ENCODE results near the gene TMEM9B.
A peak's percentile ranks its signal among the peaks of the same experiment; 100 is the strongest.
"Not testable (repeated sequence)": the region's sequence is repeated elsewhere in the genome, so short reads cannot be mapped to it uniquely, and the experiment has no call there.

The TMEM9B gene

GRCh38 chr11:8964324-8965320 is at the start of gene TMEM9B:
TMEM9B (minus strand) TSS chr11:8964442; CDS start chr11:8964313, 129 bp downstream.
- peak; percentile 80 to 89 for DNase-seq

GRCh38 chr11:9013373-9013772 is 49.1 kb upstream of the TMEM9B start:
- no peak for DNase-seq

- not testable (repeated sequence) for DNase-seq
Measured at GRCh38 chr11:9009538-9009937, 45.3 kb upstream of the TMEM9B start.

GRCh38 chr11:9008661-9009060 is 44.4 kb upstream of the TMEM9B start:
- no peak for DNase-seq

- no peak for DNase-seq
Measured at GRCh38 chr11:9008011-9008550, 43.8 kb upstream of the TMEM9B start.

DNA sequence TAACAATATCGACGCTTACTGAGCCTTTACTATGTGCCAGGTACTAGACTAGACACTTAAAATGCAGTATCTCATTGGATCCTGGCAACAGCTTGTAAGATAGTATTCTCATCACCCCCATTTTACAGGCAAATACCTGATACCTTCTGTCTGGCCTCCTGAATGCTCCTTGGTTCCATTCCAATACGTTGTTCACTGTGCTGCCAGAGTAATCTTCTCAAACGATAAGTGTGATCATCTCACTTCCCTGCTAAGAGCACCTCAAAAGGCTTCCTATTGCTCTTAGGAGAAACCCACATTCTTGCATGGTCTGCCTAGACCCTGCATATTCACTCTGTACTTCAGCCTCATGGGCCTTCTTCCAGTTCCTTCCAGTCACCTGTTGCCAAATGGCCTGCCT is 40.8 kb upstream of the TMEM9B start:
- DNase-seq: no peak

DNA sequence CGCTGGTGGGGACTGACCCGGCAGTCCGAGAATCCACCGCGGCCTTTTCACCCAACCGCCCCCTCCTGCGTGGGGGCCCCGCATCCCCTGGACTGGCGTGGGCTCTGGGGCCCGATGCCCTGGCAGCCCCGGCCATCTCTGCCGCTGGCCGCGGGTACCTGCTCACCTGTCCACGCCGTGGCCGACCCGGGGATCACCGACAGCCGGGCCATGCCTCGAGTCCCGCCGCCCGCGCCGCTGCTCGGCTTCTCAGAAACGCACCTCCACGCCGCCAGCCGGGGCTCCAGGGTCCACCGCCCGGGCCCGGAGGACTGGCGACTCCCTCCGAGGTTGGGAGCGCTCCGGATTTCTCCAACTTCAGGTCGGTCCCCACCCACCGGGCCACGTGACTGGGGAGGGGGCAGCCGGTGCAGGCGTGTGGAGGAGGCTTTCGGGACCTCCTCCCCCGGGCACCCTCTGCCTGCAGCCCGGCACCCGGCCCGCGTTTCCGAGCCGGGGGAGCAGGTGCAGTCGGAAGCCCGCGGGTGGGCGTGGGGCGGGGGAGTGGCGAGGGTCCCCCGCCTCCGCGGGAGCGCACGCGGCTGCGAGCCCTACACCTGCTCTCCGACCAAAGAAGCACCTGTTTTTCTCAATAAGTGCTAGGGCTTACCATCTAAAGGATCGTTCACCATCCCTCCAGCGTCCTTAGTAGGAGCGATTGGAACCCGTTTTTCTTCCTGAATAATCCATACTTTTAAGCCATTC is 40.1 kb upstream of the TMEM9B start:
- no peak for DNase-seq

- DNase-seq: peak; percentile 13 to 16
Measured at GRCh38 chr11:9003573-9004182, 39.4 kb upstream of the TMEM9B start, which contains the start of gene NRIP3. NRIP3 (minus strand) TSS chr11:9004001; CDS start chr11:9003935, 66 bp downstream.

- no peak for DNase-seq
Measured at GRCh38 chr11:9002920-9003572, 38.8 kb upstream of the TMEM9B start.

GRCh38 chr11:9001736-9002135 is 37.5 kb upstream of the TMEM9B start:
- peak; percentile 7 to 24 for DNase-seq

DNA sequence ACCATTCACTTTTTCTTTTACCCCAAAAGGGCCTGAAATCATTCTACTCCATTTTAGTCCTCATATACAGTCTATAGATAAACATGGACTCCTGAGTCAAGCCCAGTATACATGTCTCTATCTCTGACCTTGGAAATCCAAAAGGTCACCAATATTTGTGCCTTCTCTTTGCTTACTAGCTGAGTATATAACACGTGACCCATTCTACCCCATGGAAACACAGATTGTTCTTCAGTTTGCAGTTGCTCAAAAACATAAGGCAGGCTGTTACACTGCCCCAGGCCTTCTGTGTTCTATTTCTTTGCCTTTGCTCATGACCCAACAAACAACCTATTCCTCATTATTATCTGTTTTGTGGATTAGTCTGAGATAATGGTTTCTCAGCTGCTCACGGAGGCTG is 33.8 kb upstream of the TMEM9B start:
- no peak for DNase-seq

- DNase-seq: no peak
Measured at GRCh38 chr11:8997451-8997850, 33.2 kb upstream of the TMEM9B start.

DNA sequence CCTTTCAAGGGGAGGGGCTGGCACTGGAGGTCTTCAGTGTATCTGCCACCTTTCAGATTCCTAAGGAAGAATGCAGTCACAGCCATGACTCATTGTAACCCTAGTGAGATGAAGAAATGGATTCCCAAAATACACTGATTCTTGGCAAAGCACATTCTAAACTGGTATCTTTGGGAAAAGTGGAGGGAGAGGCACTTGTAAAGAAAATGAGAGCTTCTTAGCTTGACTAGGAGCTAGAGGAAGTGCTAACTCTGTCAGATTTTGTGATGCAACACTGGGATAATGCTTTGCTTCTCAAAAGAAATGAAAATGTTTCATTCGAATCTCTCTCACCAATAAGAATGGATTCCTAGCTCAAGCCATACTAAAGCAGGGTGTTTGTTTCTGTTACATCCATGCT is 25.2 kb upstream of the TMEM9B start:
- no peak for DNase-seq

GRCh38 chr11:8988329-8989234 is 24.3 kb upstream of the TMEM9B start:
- no peak for DNase-seq

- no peak for DNase-seq
Measured at GRCh38 chr11:8987446-8987845, 23.2 kb upstream of the TMEM9B start.

GRCh38 chr11:8986772-8987171 is 22.5 kb upstream of the TMEM9B start:
- DNase-seq: not testable (repeated sequence)

DNA sequence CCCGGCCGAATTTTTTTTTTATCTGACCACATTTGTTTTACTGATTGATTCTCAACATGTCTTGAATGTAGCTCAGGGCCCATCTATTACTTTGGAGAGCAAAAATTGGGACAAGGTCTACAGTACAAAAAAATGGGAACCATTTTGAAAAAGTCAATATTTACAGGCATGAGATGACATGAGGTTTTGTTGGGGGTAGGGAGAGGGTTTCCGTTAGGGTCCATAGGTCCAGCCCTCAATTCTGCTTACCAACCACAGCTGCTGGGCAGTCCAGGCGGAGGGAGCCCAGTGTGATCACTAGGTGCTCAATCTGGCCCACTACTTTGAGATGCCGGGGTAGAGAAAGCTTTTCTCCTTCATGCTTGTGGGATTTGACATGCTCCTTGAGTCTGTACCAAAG is 21.2 kb upstream of the TMEM9B start:
- no peak for DNase-seq

DNA sequence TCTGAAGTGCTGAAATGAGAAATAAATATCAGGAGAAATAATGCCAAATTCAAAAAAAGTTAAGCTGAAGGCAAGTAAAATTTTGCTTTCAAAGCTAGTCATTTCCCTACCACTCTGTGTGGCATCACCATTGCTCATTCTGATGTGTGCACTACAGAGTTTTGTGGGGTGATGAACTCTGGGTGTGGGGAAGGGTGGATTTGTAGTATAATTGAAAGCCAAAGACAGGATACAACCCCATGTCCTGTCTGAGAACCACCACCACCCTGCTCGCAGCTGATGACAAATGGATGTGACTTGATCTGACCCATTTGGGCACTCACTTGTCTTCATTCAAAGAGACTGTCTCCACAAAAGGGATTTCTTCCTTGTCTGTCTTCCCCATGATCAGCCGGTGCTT is 19.3 kb upstream of the TMEM9B start:
- no peak for DNase-seq

- no peak for DNase-seq
Measured at GRCh38 chr11:8980485-8980884, 16.2 kb upstream of the TMEM9B start.

- DNase-seq: not testable (repeated sequence)
Measured at GRCh38 chr11:8979365-8979764, 15.1 kb upstream of the TMEM9B start.

- DNase-seq: no peak
Measured at GRCh38 chr11:8973121-8973520, 8.9 kb upstream of the TMEM9B start.
